ENCODE data around the gene PPP1R3F. TPM values are rescaled to one million over a fixed set of nuclear protein-coding genes. Genes with fewer than 3 reads are reported as not detected.

The PPP1R3F gene
- total RNA-seq, 1 donor from 2014 or later: 6.9 TPM

DNA sequence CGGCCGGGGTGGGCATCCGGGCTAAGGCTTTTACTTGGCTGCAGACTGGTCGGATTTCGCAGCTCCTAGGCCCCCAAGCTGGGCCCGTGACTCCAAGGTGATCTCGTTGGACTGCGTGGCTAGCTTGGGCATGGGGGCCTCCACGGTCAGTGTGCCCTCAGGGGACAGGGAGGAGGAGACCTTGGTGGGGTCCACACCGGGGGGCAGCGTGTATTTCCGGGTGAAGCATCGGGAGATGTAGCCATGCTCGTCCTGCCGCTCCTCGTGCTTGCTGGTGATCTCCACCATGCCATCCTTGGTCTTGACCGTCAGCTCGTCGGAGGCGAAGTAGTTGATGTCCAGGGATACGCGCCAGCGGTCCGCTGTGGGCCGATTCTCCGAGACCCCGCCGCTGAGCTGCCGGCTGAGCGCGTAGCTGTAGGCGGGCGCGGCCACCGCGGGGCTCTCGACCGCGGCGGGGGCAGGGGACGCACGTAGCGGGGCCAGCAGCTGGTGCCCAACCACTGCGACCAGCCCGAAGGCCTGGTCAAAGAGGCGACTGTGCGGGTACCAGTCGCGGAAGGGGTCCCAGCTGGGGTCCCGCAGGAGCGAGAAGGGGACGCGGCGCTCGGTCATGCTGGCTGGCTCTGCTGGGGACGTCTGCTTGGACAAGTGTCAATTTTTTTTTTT, 35.6 kb upstream of the PPP1R3F start:
- no peaks in the 10 kb centered on the region for H3K9me3 Mint-ChIP-seq
- no peak overlapping the region for H3K27ac Mint-ChIP-seq
- no peaks in the 10 kb centered on the region for H3K27me3 Mint-ChIP-seq (ENCODE audit: insufficient read depth)
- peaks cover 6% of the 10 kb centered on the region for H3K36me3 Mint-ChIP-seq (ENCODE audit: low read depth)
- H3K4me3 Mint-ChIP-seq: no peak overlapping the region
- peaks cover 23% of the 10 kb centered on the region for H3K4me1 Mint-ChIP-seq (ENCODE audit: low read depth)
- intact Hi-C loops (cut with micrococcal nuclease): no loop called here
- DNase-seq (ENCODE audit: low spot score): no peak

DNA sequence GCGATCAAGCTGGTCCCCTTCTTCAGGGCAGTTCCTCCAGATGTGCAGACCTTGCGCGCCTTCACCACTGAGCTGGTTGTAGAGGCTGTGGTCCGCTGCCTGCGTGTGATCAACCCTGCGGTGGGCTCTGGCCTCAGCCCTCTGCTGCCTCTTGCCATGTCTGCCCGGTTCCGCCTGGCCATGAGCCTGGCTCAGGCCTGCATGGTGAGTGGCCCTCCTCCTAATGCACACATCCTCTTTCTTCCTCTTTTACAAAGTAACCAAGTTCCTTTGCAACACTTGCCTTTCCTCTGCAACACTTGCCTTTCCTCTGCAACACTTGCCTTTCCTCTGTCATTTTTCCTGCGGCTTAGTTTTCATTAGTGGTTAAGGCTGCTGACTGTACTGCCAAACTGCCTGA, 32.5 kb upstream of the PPP1R3F start:
- Mint-ChIP-seq H3K27ac (peak overlapping the region; percentile 86), H3K4me3 (peak overlapping the region; percentile 94), H3K36me3 (ENCODE audit: low read depth) (peaks cover 17% of the 10 kb centered on the region), H3K9me3 (no peaks in the 10 kb centered on the region), H3K4me1 (ENCODE audit: low read depth) (peaks cover 23% of the 10 kb centered on the region), H3K27me3 (ENCODE audit: insufficient read depth) (no peaks in the 10 kb centered on the region)
- no peak for DNase-seq (ENCODE audit: low spot score)
- intact Hi-C loops (cut with micrococcal nuclease): no loop called here

DNA sequence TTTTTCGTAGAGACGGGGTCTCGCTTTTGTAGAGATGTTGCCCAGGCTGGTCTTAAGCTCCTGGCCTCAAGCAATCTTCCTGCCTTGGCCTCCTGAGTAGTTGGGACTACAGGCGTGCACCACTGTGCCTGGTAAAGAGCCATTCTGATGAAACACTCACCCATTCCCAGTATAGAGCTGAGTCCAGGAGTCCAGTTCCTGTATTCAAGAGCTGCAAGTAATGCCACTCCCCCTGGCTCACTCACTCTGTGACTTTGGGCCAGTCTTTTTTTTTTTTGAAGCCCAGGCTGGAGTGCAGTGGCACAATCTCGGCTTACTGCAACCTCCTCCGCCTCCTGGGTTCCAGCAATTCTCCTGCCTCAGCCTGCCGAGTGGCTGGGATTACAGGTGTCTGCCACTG, 30.9 kb upstream of the PPP1R3F start:
- H3K27ac Mint-ChIP-seq: no peak overlapping the region
- peaks cover 26% of the 10 kb centered on the region for H3K36me3 Mint-ChIP-seq (ENCODE audit: low read depth)
- intact Hi-C loops (cut with micrococcal nuclease): no loop called here
- peaks cover 17% of the 10 kb centered on the region for H3K4me1 Mint-ChIP-seq (ENCODE audit: low read depth)
- H3K4me3 Mint-ChIP-seq: no peak overlapping the region
- no peaks in the 10 kb centered on the region for H3K9me3 Mint-ChIP-seq
- no peak for DNase-seq (ENCODE audit: low spot score)
- no peaks in the 10 kb centered on the region for H3K27me3 Mint-ChIP-seq (ENCODE audit: insufficient read depth)

DNA sequence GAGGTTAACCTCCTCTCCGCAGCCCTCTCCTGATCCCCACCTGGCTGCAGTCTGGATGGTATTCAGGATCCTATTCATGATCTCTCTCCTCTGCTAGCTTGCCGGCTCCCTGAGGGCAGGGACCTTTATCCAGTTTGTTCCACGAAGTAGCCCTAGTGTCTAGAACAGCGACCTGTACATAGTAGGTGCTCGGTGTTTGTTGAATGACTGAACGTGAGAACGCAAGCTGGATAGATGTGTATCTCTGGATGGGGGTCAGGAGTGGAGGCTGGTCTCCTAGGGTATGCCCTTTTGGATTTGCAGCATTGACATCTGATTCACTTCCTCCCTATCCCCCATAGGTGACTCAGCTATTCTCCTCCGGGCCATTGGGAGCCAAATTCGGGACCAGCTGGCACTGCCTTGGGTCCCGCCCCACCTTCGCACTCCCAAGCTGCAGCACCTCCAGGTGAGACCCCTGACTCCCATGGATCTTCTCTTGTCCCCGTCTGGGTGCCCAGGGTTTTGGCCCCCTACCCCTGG, 27.0 kb upstream of the PPP1R3F start:
- intact Hi-C loops (cut with micrococcal nuclease): no loop called here
- Mint-ChIP-seq H3K4me3 (no peak overlapping the region), H3K4me1 (ENCODE audit: low read depth) (no peaks in the 10 kb centered on the region), H3K27ac (no peak overlapping the region), H3K27me3 (ENCODE audit: insufficient read depth) (no peaks in the 10 kb centered on the region), H3K9me3 (no peaks in the 10 kb centered on the region), H3K36me3 (ENCODE audit: low read depth) (peaks cover 31% of the 10 kb centered on the region)
- no peak for DNase-seq (ENCODE audit: low spot score)

DNA sequence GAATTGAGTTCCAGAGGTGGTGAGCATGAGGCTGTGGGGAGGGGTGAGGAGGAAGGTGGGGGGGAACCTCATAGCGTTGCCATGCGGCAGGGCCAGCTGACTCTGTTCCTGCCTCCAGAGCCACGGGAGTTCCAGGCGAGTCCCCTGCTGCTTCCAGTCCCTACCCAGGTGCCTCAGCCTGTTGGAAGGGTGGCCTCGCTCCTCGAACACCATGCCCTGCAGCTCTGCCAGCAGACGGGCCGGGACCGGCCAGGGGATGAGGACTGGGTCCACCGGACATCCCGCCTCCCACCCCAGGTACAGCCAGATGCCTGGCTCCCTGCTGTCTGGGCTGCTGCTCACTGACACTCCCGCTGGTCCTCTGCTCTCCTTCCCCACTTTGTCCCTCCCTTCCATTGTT, 26.4 kb upstream of the PPP1R3F start:
- peaks cover 31% of the 10 kb centered on the region for H3K36me3 Mint-ChIP-seq (ENCODE audit: low read depth)
- H3K4me3 Mint-ChIP-seq: no peak overlapping the region
- H3K27ac Mint-ChIP-seq: no peak overlapping the region

DNA sequence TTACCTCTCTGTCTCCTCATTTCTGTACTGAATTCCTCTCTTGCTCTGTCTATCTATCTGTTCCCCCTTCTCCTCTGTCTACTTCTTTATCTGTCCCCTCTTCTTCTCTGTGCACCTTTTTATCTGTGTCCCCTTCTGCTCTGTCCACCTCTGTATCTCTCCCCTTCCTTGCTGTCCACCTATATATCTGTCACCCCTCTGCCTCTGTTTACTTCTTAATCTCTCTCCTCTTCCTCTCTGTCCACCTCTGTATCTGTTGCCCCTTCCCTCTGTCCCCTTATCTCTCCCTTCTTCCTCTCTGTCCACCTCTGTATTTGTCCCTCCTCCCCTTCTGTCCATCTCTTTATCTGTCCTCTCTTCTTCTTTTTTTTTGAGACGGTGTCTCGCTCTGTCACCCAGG, 25.4 kb upstream of the PPP1R3F start:
- H3K27me3 Mint-ChIP-seq (ENCODE audit: insufficient read depth): no peaks in the 10 kb centered on the region
- no peaks in the 10 kb centered on the region for H3K9me3 Mint-ChIP-seq
- no peaks in the 10 kb centered on the region for H3K4me1 Mint-ChIP-seq (ENCODE audit: low read depth)
- intact Hi-C loops (cut with micrococcal nuclease): no loop called here
- H3K36me3 Mint-ChIP-seq (ENCODE audit: low read depth): peaks cover 31% of the 10 kb centered on the region
- H3K27ac Mint-ChIP-seq: no peak overlapping the region
- DNase-seq (ENCODE audit: low spot score): no peak
- H3K4me3 Mint-ChIP-seq: no peak overlapping the region

More for the DNA sequence above, 26.4 kb upstream of the PPP1R3F start:
- intact Hi-C loops (cut with micrococcal nuclease): no loop called here
- no peaks in the 10 kb centered on the region for H3K4me1 Mint-ChIP-seq (ENCODE audit: low read depth)
- H3K27me3 Mint-ChIP-seq (ENCODE audit: insufficient read depth): no peaks in the 10 kb centered on the region
- DNase-seq (ENCODE audit: low spot score): no peak
- no peaks in the 10 kb centered on the region for H3K9me3 Mint-ChIP-seq

DNA sequence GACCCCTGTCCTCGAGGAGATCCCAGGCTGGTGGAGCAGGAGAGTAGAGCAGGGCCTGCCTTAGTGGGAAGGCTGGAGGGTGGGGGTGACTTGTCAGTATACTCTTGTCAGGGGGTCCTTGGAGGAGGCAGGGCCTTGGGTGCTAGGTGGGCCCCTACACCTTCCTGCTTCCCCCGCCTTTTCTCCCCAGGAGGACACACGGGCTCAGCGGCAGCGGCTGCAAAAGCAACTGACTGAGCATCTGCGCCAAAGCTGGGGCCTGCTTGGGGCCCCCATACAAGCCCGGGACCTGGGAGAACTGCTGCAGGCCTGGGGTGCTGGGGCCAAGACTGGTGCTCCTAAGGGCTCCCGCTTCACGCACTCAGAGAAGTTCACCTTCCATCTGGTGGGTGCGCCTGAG, 23.1 kb upstream of the PPP1R3F start:
- H3K36me3 Mint-ChIP-seq (ENCODE audit: low read depth): peaks cover 26% of the 10 kb centered on the region
- no peaks in the 10 kb centered on the region for H3K27me3 Mint-ChIP-seq (ENCODE audit: insufficient read depth)
- intact Hi-C loops (cut with micrococcal nuclease): no loop called here
- no peaks in the 10 kb centered on the region for H3K4me1 Mint-ChIP-seq (ENCODE audit: low read depth)
- no peak overlapping the region for H3K27ac Mint-ChIP-seq
- no peak overlapping the region for H3K4me3 Mint-ChIP-seq
- no peak for DNase-seq (ENCODE audit: low spot score)
- H3K9me3 Mint-ChIP-seq: no peaks in the 10 kb centered on the region

DNA sequence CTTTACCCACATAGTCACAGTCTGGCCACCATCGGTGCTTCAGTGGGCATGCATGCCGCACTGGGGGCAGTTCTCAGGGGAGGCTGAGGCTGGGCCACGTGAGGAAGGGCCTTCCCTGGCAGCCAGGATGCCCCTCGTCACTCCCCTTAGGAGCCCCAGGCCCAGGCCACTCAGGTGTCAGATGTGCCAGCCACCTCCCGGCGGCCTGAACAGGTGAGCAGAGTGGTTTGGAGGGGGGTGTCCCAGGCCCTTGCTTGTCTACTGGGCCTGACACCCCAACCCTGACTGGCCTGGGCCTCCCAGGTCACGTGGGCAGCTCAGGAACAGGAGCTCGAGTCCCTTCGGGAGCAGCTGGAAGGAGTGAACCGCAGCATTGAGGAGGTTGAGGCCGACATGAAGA, 22.2 kb upstream of the PPP1R3F start:
- no peak overlapping the region for H3K4me3 Mint-ChIP-seq
- peaks cover 25% of the 10 kb centered on the region for H3K36me3 Mint-ChIP-seq (ENCODE audit: low read depth)
- H3K27ac Mint-ChIP-seq: no peak overlapping the region

DNA sequence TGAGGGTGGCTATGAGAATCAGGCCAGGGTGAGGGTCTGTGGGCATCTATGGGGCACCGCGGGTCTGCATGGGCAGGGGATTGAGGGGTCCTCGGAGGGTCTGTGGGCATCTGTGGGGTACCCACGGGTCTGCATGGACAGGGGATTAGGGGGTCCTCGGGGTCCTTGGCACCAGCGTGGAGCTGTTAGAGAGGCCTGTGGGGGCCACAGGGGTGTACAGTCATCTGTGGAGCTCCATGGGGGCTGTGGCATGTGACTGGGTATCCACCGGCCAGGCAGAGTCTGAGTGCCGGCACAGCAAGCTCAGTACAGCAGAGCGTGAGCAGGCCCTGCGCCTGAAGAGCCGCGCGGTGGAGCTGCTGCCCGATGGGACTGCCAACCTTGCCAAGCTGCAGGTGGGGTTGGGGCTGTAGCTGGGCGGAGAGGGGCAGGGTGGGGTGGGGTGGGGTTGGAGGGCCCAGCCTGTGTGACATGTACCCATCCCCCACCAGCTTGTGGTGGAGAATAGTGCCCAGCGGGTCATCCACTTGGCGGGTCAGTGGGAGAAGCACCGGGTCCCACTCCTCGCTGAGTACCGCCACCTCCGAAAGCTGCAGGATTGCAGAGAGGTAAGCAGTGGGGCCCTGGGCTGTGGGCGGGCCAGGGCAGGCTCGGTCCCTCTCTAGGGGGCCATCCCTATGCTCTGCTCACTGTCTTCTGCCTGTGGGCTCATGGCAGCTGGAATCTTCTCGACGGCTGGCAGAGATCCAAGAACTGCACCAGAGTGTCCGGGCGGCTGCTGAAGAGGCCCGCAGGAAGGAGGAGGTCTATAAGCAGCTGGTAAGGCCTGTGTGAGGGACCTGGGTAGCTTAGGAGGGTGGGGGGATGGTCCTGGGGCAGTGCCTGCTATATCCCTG, 21.4 kb upstream of the PPP1R3F start:
- intact Hi-C loops (cut with micrococcal nuclease): no loop called here
- H3K27me3 Mint-ChIP-seq (ENCODE audit: insufficient read depth): no peaks in the 10 kb centered on the region
- peaks cover 22% of the 10 kb centered on the region for H3K36me3 Mint-ChIP-seq (ENCODE audit: low read depth)
- no peaks in the 10 kb centered on the region for H3K9me3 Mint-ChIP-seq
- DNase-seq (ENCODE audit: low spot score): no peak
- no peak overlapping the region for H3K4me3 Mint-ChIP-seq
- H3K27ac Mint-ChIP-seq: peak overlapping the region; percentile 44
- no peaks in the 10 kb centered on the region for H3K4me1 Mint-ChIP-seq (ENCODE audit: low read depth)

More for the DNA sequence above, 22.2 kb upstream of the PPP1R3F start:
- DNase-seq (ENCODE audit: low spot score): no peak
- no peaks in the 10 kb centered on the region for H3K27me3 Mint-ChIP-seq (ENCODE audit: insufficient read depth)
- intact Hi-C loops (cut with micrococcal nuclease): no loop called here
- H3K9me3 Mint-ChIP-seq: no peaks in the 10 kb centered on the region
- H3K4me1 Mint-ChIP-seq (ENCODE audit: low read depth): no peaks in the 10 kb centered on the region

DNA sequence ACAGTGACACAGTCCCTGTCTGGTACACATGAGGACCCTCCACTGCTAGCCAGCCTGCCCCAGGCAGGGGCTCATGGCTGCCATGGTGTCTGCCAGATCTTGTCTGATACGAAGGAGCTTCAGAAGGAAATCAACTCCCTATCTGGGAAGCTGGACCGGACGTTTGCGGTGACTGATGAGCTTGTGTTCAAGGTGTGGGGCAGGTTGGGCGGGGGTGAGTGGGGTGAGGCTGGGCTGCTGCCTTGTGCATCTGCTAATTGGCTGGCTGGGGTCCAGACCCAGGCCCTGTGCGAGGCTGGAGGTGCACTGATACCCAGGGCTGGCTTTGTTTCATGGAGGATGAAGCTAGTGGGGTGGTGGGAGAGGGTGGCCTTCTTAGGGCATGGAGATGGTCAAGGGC, 20.5 kb upstream of the PPP1R3F start:
- H3K27me3 Mint-ChIP-seq (ENCODE audit: insufficient read depth): no peaks in the 10 kb centered on the region
- no peaks in the 10 kb centered on the region for H3K9me3 Mint-ChIP-seq
- H3K27ac Mint-ChIP-seq: no peak overlapping the region
- intact Hi-C loops (cut with micrococcal nuclease): no loop called here
- DNase-seq (ENCODE audit: low spot score): no peak
- peaks cover 17% of the 10 kb centered on the region for H3K36me3 Mint-ChIP-seq (ENCODE audit: low read depth)
- H3K4me3 Mint-ChIP-seq: no peak overlapping the region
- no peaks in the 10 kb centered on the region for H3K4me1 Mint-ChIP-seq (ENCODE audit: low read depth)

DNA sequence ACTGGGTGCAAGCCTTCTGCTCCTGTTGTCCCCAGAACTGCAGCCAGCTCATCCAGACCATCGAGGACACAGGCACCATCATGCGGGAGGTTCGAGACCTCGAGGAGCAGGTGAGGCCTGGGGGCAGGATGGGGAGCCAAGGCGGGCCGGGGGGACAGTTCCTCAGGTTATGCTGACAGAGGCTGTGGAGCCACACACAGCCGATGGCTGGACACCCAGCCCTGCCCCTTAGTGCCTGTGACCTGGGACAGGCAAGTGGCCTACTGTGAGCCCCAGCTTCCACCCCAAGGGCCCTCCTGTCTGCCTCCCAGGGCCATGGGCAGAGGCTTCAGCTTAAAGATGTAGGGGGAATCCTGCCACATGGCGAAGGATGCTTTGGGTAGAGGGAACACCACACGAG, 20.0 kb upstream of the PPP1R3F start:
- Mint-ChIP-seq H3K9me3 (no peaks in the 10 kb centered on the region), H3K36me3 (ENCODE audit: low read depth) (peaks cover 15% of the 10 kb centered on the region), H3K4me3 (no peak overlapping the region), H3K27ac (no peak overlapping the region), H3K27me3 (ENCODE audit: insufficient read depth) (no peaks in the 10 kb centered on the region), H3K4me1 (ENCODE audit: low read depth) (no peaks in the 10 kb centered on the region)
- intact Hi-C loops (cut with micrococcal nuclease): no loop called here
- no peak for DNase-seq (ENCODE audit: low spot score)

DNA sequence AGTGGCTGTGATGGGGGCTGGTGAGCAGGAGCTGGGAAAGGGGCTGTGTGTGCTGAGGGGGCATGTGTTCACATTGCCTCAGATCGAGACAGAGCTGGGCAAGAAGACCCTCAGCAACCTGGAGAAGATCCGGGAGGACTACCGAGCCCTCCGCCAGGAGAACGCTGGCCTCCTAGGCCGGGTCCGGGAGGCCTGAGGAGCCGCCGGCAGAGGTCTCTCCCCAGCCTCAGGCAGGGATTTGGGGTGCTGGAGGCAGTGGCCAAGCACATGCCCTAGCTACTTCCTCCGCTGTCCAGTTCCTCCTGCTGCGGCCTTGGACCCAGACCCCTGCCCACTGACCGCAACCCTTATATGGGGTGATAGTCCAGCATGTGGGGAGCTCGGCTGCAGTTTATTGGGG, 19.5 kb upstream of the PPP1R3F start:
- DNase-seq (ENCODE audit: low spot score): no peak
- Mint-ChIP-seq H3K36me3 (ENCODE audit: low read depth) (peaks cover 12% of the 10 kb centered on the region), H3K27ac (no peak overlapping the region), H3K4me3 (no peak overlapping the region), H3K27me3 (ENCODE audit: insufficient read depth) (no peaks in the 10 kb centered on the region), H3K4me1 (ENCODE audit: low read depth) (no peaks in the 10 kb centered on the region), H3K9me3 (no peaks in the 10 kb centered on the region)
- intact Hi-C loops (cut with micrococcal nuclease): no loop called here

DNA sequence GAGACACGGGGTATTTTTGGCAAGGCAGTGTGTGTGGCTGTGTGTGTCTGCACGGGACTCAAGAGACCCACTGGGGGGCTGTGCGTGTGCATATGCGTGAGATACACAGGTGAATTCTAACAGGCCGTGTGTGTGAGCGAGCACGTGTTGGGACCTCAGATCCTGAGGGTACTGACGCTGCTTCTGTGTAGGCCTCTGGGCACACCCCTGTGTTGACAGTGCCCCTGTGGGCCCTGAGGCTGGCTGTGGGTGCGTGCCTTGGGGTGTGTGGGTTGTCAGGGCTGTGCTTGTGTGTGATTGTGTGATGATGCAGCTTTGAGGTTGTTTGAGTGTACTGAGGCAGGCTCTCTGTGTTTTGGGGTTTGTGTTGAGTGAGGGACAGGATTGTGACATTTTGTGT, 19.0 kb upstream of the PPP1R3F start:
- no peaks in the 10 kb centered on the region for H3K4me1 Mint-ChIP-seq (ENCODE audit: low read depth)
- H3K36me3 Mint-ChIP-seq (ENCODE audit: low read depth): peaks cover 12% of the 10 kb centered on the region
- no peaks in the 10 kb centered on the region for H3K9me3 Mint-ChIP-seq
- peak overlapping the region; percentile 42 for H3K27ac Mint-ChIP-seq
- DNase-seq (ENCODE audit: low spot score): no peak
- no peaks in the 10 kb centered on the region for H3K27me3 Mint-ChIP-seq (ENCODE audit: insufficient read depth)
- intact Hi-C loops (cut with micrococcal nuclease): no loop called here
- H3K4me3 Mint-ChIP-seq: no peak overlapping the region
